ENCODE results near the gene TMCO4. TPM values are rescaled to one million over a fixed set of nuclear protein-coding genes. Genes with fewer than 3 reads are reported as not detected.

Gene TMCO4
- total and polyA plus RNA-seq, 12 donors, result 23.2 to 55.0 (median 38.1) TPM

GRCh38 chr1:19644395-19644680 lies 155.4 kb downstream of the TMCO4 start:
- 0 to 2% (median 0%) methylated on average over 3 to 51 of the region's 51 CpGs; no CpG with 5 or more reads in 1 of the 4 donors for WGBS, 4 donors
- intact Hi-C loops (cut with DNase I), result loop anchor here in 1 of 2 donors (10.0 kb wide), 1 partner anchor 160 kb away; the partner anchor contains the start of gene CAPZB
- Histone ChIP-seq H3K9me3 (replicated peaks in 1 of 3) (no peaks in the 10 kb centered on the region), H3K36me3 (replicated peaks in 1 of 2) (no peaks in the 10 kb centered on the region), H3K27ac (peak overlapping the region in 3 of 5 donors; percentile 32 to 87 (median 59)), H3K4me3 (peak overlapping the region in 2 of 4 donors; percentile 40 to 82), H3K4me1 (replicated peaks in 1 of 2) (peaks cover 5 to 7% of the 10 kb centered on the region in 2 donors), H3K27me3 (no peaks in the 10 kb centered on the region)
- DNase-seq, result no peak
- TF ChIP-seq CTCF (IDR thresholded peaks at IDR 0.05), result no peak
- peak in 1 of 2 donors; percentile 29 for TF ChIP-seq POLR2A (IDR thresholded peaks at IDR 0.05)

GRCh38 chr1:19643602-19644394 lies 155.9 kb downstream of the TMCO4 start, which contains the start of gene NBL1:
NBL1 (plus strand) TSS chr1:19644311; CDS start chr1:19655031, 10,720 bp downstream.
- peaks cover 5 to 7% of the 10 kb centered on the region in 2 donors for H3K4me1 ChIP-seq (replicated peaks in 1 of 2)
- intact Hi-C loops (cut with DNase I), result loop anchor here in 1 of 2 donors (10.0 kb wide), 1 partner anchor 159 kb away; the partner anchor contains the start of gene CAPZB

GRCh38 chr1:19643121-19643520 lies 156.6 kb downstream of the TMCO4 start:
- DNase-seq, result no peak
- 55 to 67% (median 61%) methylated on average over 5 to 7 of the region's 7 CpGs for WGBS, 4 donors
- no peaks in the 10 kb centered on the region for H3K27me3 ChIP-seq
- H3K9me3 ChIP-seq (replicated peaks in 1 of 3), result no peaks in the 10 kb centered on the region
- H3K4me3 ChIP-seq, result peak overlapping the region in 1 of 4 donors; percentile 82
- intact Hi-C loops (cut with DNase I), result loop anchor here in 1 of 2 donors (10.0 kb wide), 1 partner anchor 158 kb away; the partner anchor contains the start of gene CAPZB
- H3K4me1 ChIP-seq (replicated peaks in 1 of 2), result peaks cover 5 to 7% of the 10 kb centered on the region in 2 donors
- TF ChIP-seq POLR2A (IDR thresholded peaks at IDR 0.05) (no peak), CTCF (IDR thresholded peaks at IDR 0.05) (no peak)
- peak overlapping the region in 2 of 5 donors; percentile 64 to 87 for H3K27ac ChIP-seq
- H3K36me3 ChIP-seq (replicated peaks in 1 of 2), result no peaks in the 10 kb centered on the region

More at GRCh38 chr1:19643602-19644394, 155.9 kb downstream of the TMCO4 start, which contains the start of gene NBL1:
- DNase-seq, result peak in 2 of 7 donors; percentile 45 to 56
- Histone ChIP-seq H3K36me3 (replicated peaks in 1 of 2) (no peaks in the 10 kb centered on the region), H3K9me3 (replicated peaks in 1 of 3) (no peaks in the 10 kb centered on the region), H3K27me3 (no peaks in the 10 kb centered on the region), H3K4me3 (peak within 1 kb of the TSS in 2 of 4 donors; percentile 40 to 82), H3K27ac (peak within 1 kb of the TSS in 4 of 5 donors; percentile 19 to 87 (median 48))
- WGBS, 4 donors, result 1 to 6% (median 3%) methylated on average over 11 to 82 of the region's 90 CpGs
- TF ChIP-seq CTCF (IDR thresholded peaks at IDR 0.05) (no peak), POLR2A (IDR thresholded peaks at IDR 0.05) (no peak)
